HCT116 (cell line): Measurements from ENCODE around the gene GTPBP2. TPM values are rescaled to one million over a fixed set of nuclear protein-coding genes. Genes with fewer than 3 reads are reported as not detected.
A peak's percentile ranks its signal among the peaks of the same experiment; 100 is the strongest.

Experiments used
- ATAC-seq: fragments of 200-7000 bp; cut with Tn5 transposase; 2 replicates; pipeline ENCODE4 v1.9.1; 2020; ENCODE audit warnings: mild to moderate bottlenecking, moderate library complexity
- BruUV-seq: library from RNA; stranded (reverse); fragments of 400-500 nt; replicated peaks from 2 replicates; lab custom pipeline; 2021; lab: Mats Ljungman, UMichigan
- CTCF ChIA-PET: fragments of 300-600 bp; sonication (Branson Sonifier 250); formaldehyde crosslinking; loops from one replicate; lab custom pipeline; 2021; ENCODE audit warnings: antibody characterized with exemption; lab: Charles Lee
- POLR2A ChIA-PET: fragments of 300-600, 350-600 bp; sonication (Branson Sonifier 250); formaldehyde crosslinking; loops from one replicate; lab custom pipeline; 2021; ENCODE audit warnings: antibody characterized with exemption; lab: Charles Lee
- RAD21 ChIA-PET, 2 experiments: fragments of 300-600 bp; sonication (Branson Sonifier 250); formaldehyde crosslinking; loops; one replicate each; lab custom pipeline; 2023; ENCODE audit warnings: low total read pairs in 2 of 2; ENCODE audit not compliant: uncharacterized antibody in 2 of 2, unreplicated experiment in 2 of 2, low non-redundant PET in 1 of 2; lab: Charles Lee
- DNase-seq: peaks from one replicate; pipeline ENCODE4 v3.0.0-alpha.2; 2010; ENCODE audit warnings: low read depth, low spot score
- H2AFZ ChIP-seq: fragments of 200-600 bp; shearing (Covaris generic), sonication (generic); 2 replicates; pipeline ENCODE4 v1.6.1; 2017; ENCODE audit warnings: low read depth, mixed run types, mixed read lengths, antibody characterized with exemption, low read length; ENCODE audit not compliant: poor library complexity, severe bottlenecking
- H3K27ac ChIP-seq: 2 replicates; pipeline ENCODE4 v1.5.1; 2012; ENCODE audit warnings: low read depth, low read length
- H3K27me3 ChIP-seq: fragments of 200-600 bp; sonication (generic); 2 replicates; pipeline ENCODE4 v1.6.1; 2016; ENCODE audit warnings: mixed run types, low read length, mixed read lengths; ENCODE audit not compliant: insufficient read depth
- H3K36me3 ChIP-seq, 2 experiments: fragments of 200-500 bp in 1 of 2; fragments of 200-600 bp in 1 of 2; sonication (Bioruptor generic) in 1 of 2; sonication (generic) in 1 of 2; 2 replicates each; pipeline versions ENCODE4 v1.5.1 to v1.6.1; 2014 to 2016; ENCODE audit warnings: low read length in 2 of 2, inconsistent platforms in 1 of 2, mixed read lengths in 1 of 2, mixed run types in 1 of 2; ENCODE audit not compliant: insufficient read depth in 2 of 2, control insufficient read depth in 1 of 2
- H3K4me1 ChIP-seq, 2 experiments: fragments of 200-600 bp in 1 of 2; sonication (generic) in 1 of 2; 2 replicates each; pipeline versions ENCODE4 v1.5.1 to v1.6.1; 2012 to 2017; ENCODE audit warnings: low read length in 2 of 2, inconsistent platforms in 1 of 2, mild to moderate bottlenecking in 1 of 2, mixed read lengths in 1 of 2, mixed run types in 1 of 2, moderate library complexity in 1 of 2; ENCODE audit not compliant: insufficient read depth in 2 of 2, control insufficient read depth in 1 of 2
- H3K4me2 ChIP-seq: fragments of 200-600 bp; sonication (generic); 2 replicates; pipeline ENCODE4 v1.6.1; 2017; ENCODE audit warnings: mixed run types, low read length, mixed read lengths
- H3K4me3 ChIP-seq, 2 experiments: fragments of 200-600 bp in 1 of 2; sonication (generic) in 1 of 2; replicated peaks in 1 of 2; 2 replicates each; pipeline ENCODE4 v1.5.1; 2011 to 2016; ENCODE audit warnings: low read length in 2 of 2, control low read depth in 1 of 2, low read depth in 1 of 2, mild to moderate bottlenecking in 1 of 2, mixed read lengths in 1 of 2, mixed run types in 1 of 2
- H3K79me2 ChIP-seq: fragments of 200-600 bp; sonication (generic); 2 replicates; pipeline ENCODE4 v1.6.1; 2017; ENCODE audit warnings: mild to moderate bottlenecking, mixed run types, low read length, moderate library complexity, mixed read lengths; ENCODE audit not compliant: insufficient read depth
- H3K9ac ChIP-seq: fragments of 200-600 bp; sonication (generic); 2 replicates; pipeline ENCODE4 v1.6.1; 2016; ENCODE audit warnings: low read length, mixed read lengths
- H3K9me2 ChIP-seq: fragments of 200-600 bp; sonication (generic), shearing (Covaris generic); 2 replicates; pipeline ENCODE4 v1.6.1; 2017; ENCODE audit warnings: mixed run types, mild to moderate bottlenecking, moderate library complexity; ENCODE audit not compliant: insufficient read depth
- H3K9me3 ChIP-seq, 2 experiments: fragments of 200-500 bp in 1 of 2; fragments of 200-600 bp in 1 of 2; sonication (Bioruptor generic) in 1 of 2; sonication (generic) in 1 of 2; 2 replicates each; pipeline ENCODE4 v1.6.1; 2014 to 2017; ENCODE audit warnings: low read length in 2 of 2, mixed read lengths in 2 of 2, inconsistent platforms in 1 of 2, low read depth in 1 of 2, mild to moderate bottlenecking in 1 of 2, mixed run types in 1 of 2, moderate library complexity in 1 of 2; ENCODE audit not compliant: control insufficient read depth in 1 of 2, insufficient read depth in 1 of 2
- H4K20me1 ChIP-seq: fragments of 200-600 bp; sonication (generic), shearing (Covaris generic); 2 replicates; pipeline ENCODE4 v1.6.1; 2017; ENCODE audit warnings: mixed run types, mild to moderate bottlenecking, moderate library complexity; ENCODE audit not compliant: insufficient read depth
- CEBPB ChIP-seq: IDR thresholded peaks from 2 replicates; pipeline ENCODE4 v1.6.1; 2012; ENCODE audit warnings: low read depth
- CTCF ChIP-seq, 3 experiments: fragments of 200-600 bp in 1 of 3; sonication (generic) in 1 of 3; IDR thresholded peaks in 2 of 3; conservative IDR thresholded peaks in 1 of 3; 2 replicates each; pipeline ENCODE4 v1.5.1; 2012 to 2017; ENCODE audit warnings: low read depth in 2 of 3, low read length in 2 of 3, antibody characterized with exemption in 1 of 3, borderline replicate concordance in 1 of 3, control low read depth in 1 of 3, mild to moderate bottlenecking in 1 of 3, mixed read lengths in 1 of 3, mixed run types in 1 of 3, moderate library complexity in 1 of 3; ENCODE audit not compliant: insufficient read depth in 1 of 3
- FOSL1 ChIP-seq: IDR thresholded peaks from 2 replicates; pipeline ENCODE4 v1.6.1; 2012; ENCODE audit warnings: low read depth
- POLR2AphosphoS5 ChIP-seq: IDR thresholded peaks from 2 replicates; pipeline ENCODE4 v1.6.1; 2011; ENCODE audit warnings: mild to moderate bottlenecking, low read depth, low read length, moderate library complexity
- RAD21 ChIP-seq: IDR thresholded peaks from 2 replicates; pipeline ENCODE4 v1.6.1; 2012; ENCODE audit warnings: low read depth, mild to moderate bottlenecking
- YY1 ChIP-seq: IDR thresholded peaks from 2 replicates; pipeline ENCODE4 v1.6.1; 2011; ENCODE audit warnings: low read length, low read depth, moderate library complexity, mild to moderate bottlenecking; ENCODE audit not compliant: insufficient replicate concordance; ENCODE audit errors: extremely low read depth
- ZBTB33 ChIP-seq: IDR thresholded peaks from 2 replicates; pipeline ENCODE4 v1.6.1; 2011; ENCODE audit warnings: mild to moderate bottlenecking, low read length, moderate library complexity; ENCODE audit not compliant: insufficient replicate concordance; ENCODE audit errors: extremely low read depth
- ZNF274 ChIP-seq: fragments of 200-500 bp; sonication (Bioruptor generic); IDR thresholded peaks from 2 replicates; pipeline ENCODE4 v1.6.1; 2014; ENCODE audit warnings: mild to moderate bottlenecking, low read depth, low read length, inconsistent platforms
- intact Hi-C: fragments of 100-400 bp; cut with micrococcal nuclease; formaldehyde crosslinking; loops from 2 replicates; pipeline ENCODE4 v1.10.0; 2022
- total RNA-seq: library from RNA; stranded (reverse); gene quantifications from one replicate; pipeline ENCODE4 v1.2.1, GENCODE V29; 2021; ENCODE audit not compliant: unreplicated experiment

The GTPBP2 gene
- total RNA-seq, 1 experiment from 2014 or later: 98.0 TPM

GRCh38 chr6:43628393-43629103, 516 bp downstream of the GTPBP2 start:
- Histone ChIP-seq H2AFZ (no peak overlapping the region), H3K9me3 (no peaks in the 10 kb centered on the region), H3K36me3 (peaks cover 7 to 25% of the 10 kb centered on the region in 2 experiments; a peak in 1 of 4 replicates), H3K79me2 (peaks cover 24% of the 10 kb centered on the region), H3K27ac (peak overlapping the region; percentile 76), H3K4me3 (peak overlapping the region; percentile 80 to 100), H3K4me2 (peak overlapping the region; percentile 84), H3K4me1 (peaks cover 20 to 39% of the 10 kb centered on the region in 2 experiments), H4K20me1 (no peaks in the 10 kb centered on the region), H3K27me3 (no peaks in the 10 kb centered on the region), H3K9me2 (no peaks in the 10 kb centered on the region), H3K9ac (peak overlapping the region; percentile 88)
- DNase-seq: peak; percentile 37
- ChIA-PET RAD21 (interaction anchor here in 1 of 2 experiments (0.7 kb wide), 1 partner anchor 56 kb away, joined by 7 read pairs; no protein-coding TSS in a partner anchor), POLR2A (interaction anchor here (0.7 to 3.4 kb wide), 7 partner anchors 11 to 445 kb away, joined by 3 to 43 read pairs (median 4); partner anchors contain the start of gene VEGFA), CTCF (interaction anchor here (0.7 to 2.0 kb wide), 5 partner anchors 22 to 450 kb away, joined by 3 to 7 read pairs (median 4); partner anchors contain the start of gene VEGFA)
- ATAC-seq: peak; percentile 38
- TF ChIP-seq CEBPB (no peak), POLR2AphosphoS5 (peak; percentile 60), FOSL1 (no peak)
- BruUV-seq: TSS peak; percentile 45
- intact Hi-C loops: loop anchor here (2.0 to 5.0 kb wide), 2 partner anchors 144 to 618 kb away; partner anchors contain the start of genes HSP90AB1 and VEGFA

- peak; percentile 78 for DNase-seq
- Histone ChIP-seq H3K9me3 (no peaks in the 10 kb centered on the region), H3K36me3 (peaks cover 14 to 34% of the 10 kb centered on the region in 2 experiments; a peak in 3 of 4 replicates), H2AFZ (no peak overlapping the region), H3K27me3 (no peaks in the 10 kb centered on the region), H3K27ac (peak overlapping the region; percentile 76), H4K20me1 (no peaks in the 10 kb centered on the region), H3K4me1 (peaks cover 20 to 33% of the 10 kb centered on the region in 2 experiments), H3K4me3 (peak overlapping the region; percentile 80 to 100), H3K9ac (peak overlapping the region; percentile 26), H3K9me2 (no peaks in the 10 kb centered on the region), H3K79me2 (peaks cover 24% of the 10 kb centered on the region), H3K4me2 (peak overlapping the region; percentile 84)
- RAD21 ChIA-PET: no interaction called here
- CTCF ChIA-PET: no interaction called here
- POLR2A ChIA-PET: interaction anchor here (0.8 to 1.4 kb wide), 7 partner anchors 9 to 143 kb away, joined by 3 to 7 read pairs (median 6); partner anchors contain the start of genes MAD2L1BP, POLH, VEGFA and XPO5
- ATAC-seq: no peak
- intact Hi-C loops: loop anchor here (5.0 kb wide), 1 partner anchor 145 kb away; the partner anchor contains the start of gene VEGFA
- TF ChIP-seq FOSL1 (no peak), YY1 (peak; percentile 67), CTCF (IDR thresholded peaks at IDR 0.05 in 2 of 3, conservative IDR thresholded peaks at IDR 0.05 in 1 of 3; ENCODE audit: borderline replicate concordance in 1 of 3, insufficient read depth in 1 of 3, low read depth in 2 of 3, low read length in 2 of 3) (no peak), ZBTB33 (no peak), ZNF274 (no peak), RAD21 (no peak), POLR2AphosphoS5 (peak; percentile 80)
- BruUV-seq: TSS peak; percentile 91
These were observed 1.8 kb downstream of the GTPBP2 start for GRCh38 chr6:43627008-43627825.
